ENCODE data around the gene TUBA1C.

The TUBA1C gene

GRCh38 chr12:49294086-49294803 lies 29.4 kb downstream of the TUBA1C start:
- Histone ChIP-seq H3K27me3 (ENCODE audit: control insufficient read depth, insufficient read depth, low read length) (peaks cover 58% of the 10 kb centered on the region), H3K4me1 (ENCODE audit: control insufficient read depth, insufficient read depth, low read length) (peaks cover 48% of the 10 kb centered on the region), H3K4me3 (ENCODE audit: low read length) (no peak overlapping the region)

GRCh38 chr12:49294804-49295081 lies 29.9 kb downstream of the TUBA1C start:
- Histone ChIP-seq H3K27me3 (ENCODE audit: control insufficient read depth, insufficient read depth, low read length) (peaks cover 58% of the 10 kb centered on the region), H3K4me1 (ENCODE audit: control insufficient read depth, insufficient read depth, low read length) (peaks cover 48% of the 10 kb centered on the region)

More at GRCh38 chr12:49294086-49294803, 29.4 kb downstream of the TUBA1C start:
- Histone ChIP-seq H3K36me3 (ENCODE audit: control insufficient read depth, insufficient read depth, low read length) (no peaks in the 10 kb centered on the region), H3K9me3 (ENCODE audit: control insufficient read depth, low read length) (no peaks in the 10 kb centered on the region), H3K9ac (ENCODE audit: low read length) (peak overlapping the region; percentile 15)

GRCh38 chr12:49295082-49295936 lies 30.4 kb downstream of the TUBA1C start, which contains the start of gene PRPH:
Gene PRPH (plus strand): TSS chr12:49295147. CDS start chr12:49295201, 54 bp downstream.
- Histone ChIP-seq H3K9me3 (ENCODE audit: control insufficient read depth, low read length) (no peaks in the 10 kb centered on the region), H3K27me3 (ENCODE audit: control insufficient read depth, insufficient read depth, low read length) (peaks cover 58% of the 10 kb centered on the region), H3K4me1 (ENCODE audit: control insufficient read depth, insufficient read depth, low read length) (peaks cover 48% of the 10 kb centered on the region), H3K36me3 (ENCODE audit: control insufficient read depth, insufficient read depth, low read length) (no peaks in the 10 kb centered on the region), H3K9ac (ENCODE audit: low read length) (peak within 1 kb of the TSS; percentile 15), H3K4me3 (ENCODE audit: low read length) (no peak within 1 kb of the TSS)

More at GRCh38 chr12:49294804-49295081, 29.9 kb downstream of the TUBA1C start:
- no peaks in the 10 kb centered on the region for H3K9me3 ChIP-seq (ENCODE audit: control insufficient read depth, low read length)
- H3K4me3 ChIP-seq (ENCODE audit: low read length) = no peak overlapping the region
- H3K36me3 ChIP-seq (ENCODE audit: control insufficient read depth, insufficient read depth, low read length) = no peaks in the 10 kb centered on the region
- no peak overlapping the region for H3K9ac ChIP-seq (ENCODE audit: low read length)

- Histone ChIP-seq H3K4me3 (ENCODE audit: low read length) (no peak overlapping the region), H3K9me3 (ENCODE audit: control insufficient read depth, low read length) (no peaks in the 10 kb centered on the region), H3K36me3 (ENCODE audit: control insufficient read depth, insufficient read depth, low read length) (no peaks in the 10 kb centered on the region), H3K4me1 (ENCODE audit: control insufficient read depth, insufficient read depth, low read length) (peaks cover 48% of the 10 kb centered on the region), H3K27me3 (ENCODE audit: control insufficient read depth, insufficient read depth, low read length) (peaks cover 59% of the 10 kb centered on the region), H3K9ac (ENCODE audit: low read length) (no peak overlapping the region)
Observed at GRCh38 chr12:49296034-49296835, 31.4 kb downstream of the TUBA1C start.

GRCh38 chr12:49296836-49297694 lies 32.2 kb downstream of the TUBA1C start:
- H3K9me3 ChIP-seq (ENCODE audit: control insufficient read depth, low read length) = no peaks in the 10 kb centered on the region
- no peaks in the 10 kb centered on the region for H3K36me3 ChIP-seq (ENCODE audit: control insufficient read depth, insufficient read depth, low read length)
- peaks cover 61% of the 10 kb centered on the region for H3K27me3 ChIP-seq (ENCODE audit: control insufficient read depth, insufficient read depth, low read length)
- no peak overlapping the region for H3K4me3 ChIP-seq (ENCODE audit: low read length)
- H3K4me1 ChIP-seq (ENCODE audit: control insufficient read depth, insufficient read depth, low read length) = peaks cover 48% of the 10 kb centered on the region
- no peak overlapping the region for H3K9ac ChIP-seq (ENCODE audit: low read length)

- Histone ChIP-seq H3K36me3 (ENCODE audit: control insufficient read depth, insufficient read depth, low read length) (no peaks in the 10 kb centered on the region), H3K4me1 (ENCODE audit: control insufficient read depth, insufficient read depth, low read length) (peaks cover 43% of the 10 kb centered on the region), H3K9me3 (ENCODE audit: control insufficient read depth, low read length) (no peaks in the 10 kb centered on the region), H3K27me3 (ENCODE audit: control insufficient read depth, insufficient read depth, low read length) (peaks cover 61% of the 10 kb centered on the region), H3K9ac (ENCODE audit: low read length) (no peak overlapping the region), H3K4me3 (ENCODE audit: low read length) (no peak overlapping the region)
Observed at GRCh38 chr12:49297695-49298060, 32.8 kb downstream of the TUBA1C start.

GRCh38 chr12:49298160-49298559 lies 33.3 kb downstream of the TUBA1C start:
- H3K36me3 ChIP-seq (ENCODE audit: control insufficient read depth, insufficient read depth, low read length) = no peaks in the 10 kb centered on the region
- no peak overlapping the region for H3K4me3 ChIP-seq (ENCODE audit: low read length)
- H3K4me1 ChIP-seq (ENCODE audit: control insufficient read depth, insufficient read depth, low read length) = peaks cover 38% of the 10 kb centered on the region
- no peak overlapping the region for H3K9ac ChIP-seq (ENCODE audit: low read length)
- no peaks in the 10 kb centered on the region for H3K9me3 ChIP-seq (ENCODE audit: control insufficient read depth, low read length)
- peaks cover 64% of the 10 kb centered on the region for H3K27me3 ChIP-seq (ENCODE audit: control insufficient read depth, insufficient read depth, low read length)

GRCh38 chr12:49301760-49302159 lies 36.9 kb downstream of the TUBA1C start:
- H3K9ac ChIP-seq (ENCODE audit: low read length) = no peak overlapping the region
- H3K36me3 ChIP-seq (ENCODE audit: control insufficient read depth, insufficient read depth, low read length) = no peaks in the 10 kb centered on the region
- H3K4me3 ChIP-seq (ENCODE audit: low read length) = no peak overlapping the region
- no peaks in the 10 kb centered on the region for H3K9me3 ChIP-seq (ENCODE audit: control insufficient read depth, low read length)
- peaks cover 11% of the 10 kb centered on the region for H3K4me1 ChIP-seq (ENCODE audit: control insufficient read depth, insufficient read depth, low read length)
- H3K27me3 ChIP-seq (ENCODE audit: control insufficient read depth, insufficient read depth, low read length) = peaks cover 28% of the 10 kb centered on the region

- H3K9me3 ChIP-seq (ENCODE audit: control insufficient read depth, low read length) = no peaks in the 10 kb centered on the region
- no peaks in the 10 kb centered on the region for H3K36me3 ChIP-seq (ENCODE audit: control insufficient read depth, insufficient read depth, low read length)
- H3K4me3 ChIP-seq (ENCODE audit: low read length) = no peak overlapping the region
- H3K4me1 ChIP-seq (ENCODE audit: control insufficient read depth, insufficient read depth, low read length) = no peaks in the 10 kb centered on the region
- H3K27me3 ChIP-seq (ENCODE audit: control insufficient read depth, insufficient read depth, low read length) = peaks cover 7% of the 10 kb centered on the region
- no peak overlapping the region for H3K9ac ChIP-seq (ENCODE audit: low read length)
Observed at GRCh38 chr12:49304161-49304560, 39.3 kb downstream of the TUBA1C start.

GRCh38 chr12:49305762-49306510 lies 41.1 kb downstream of the TUBA1C start:
- H3K9me3 ChIP-seq (ENCODE audit: control insufficient read depth, low read length) = no peaks in the 10 kb centered on the region
- H3K36me3 ChIP-seq (ENCODE audit: control insufficient read depth, insufficient read depth, low read length) = no peaks in the 10 kb centered on the region
- H3K4me3 ChIP-seq (ENCODE audit: low read length) = no peak overlapping the region
- peaks cover 7% of the 10 kb centered on the region for H3K27me3 ChIP-seq (ENCODE audit: control insufficient read depth, insufficient read depth, low read length)
- no peaks in the 10 kb centered on the region for H3K4me1 ChIP-seq (ENCODE audit: control insufficient read depth, insufficient read depth, low read length)
- no peak overlapping the region for H3K9ac ChIP-seq (ENCODE audit: low read length)

GRCh38 chr12:49309386-49309785 lies 44.5 kb downstream of the TUBA1C start:
- Histone ChIP-seq H3K27me3 (ENCODE audit: control insufficient read depth, insufficient read depth, low read length) (no peaks in the 10 kb centered on the region), H3K36me3 (ENCODE audit: control insufficient read depth, insufficient read depth, low read length) (no peaks in the 10 kb centered on the region)

More at GRCh38 chr12:49309386-49309785, 44.5 kb downstream of the TUBA1C start:
- Histone ChIP-seq H3K4me3 (ENCODE audit: low read length) (no peak overlapping the region), H3K9ac (ENCODE audit: low read length) (no peak overlapping the region), H3K4me1 (ENCODE audit: control insufficient read depth, insufficient read depth, low read length) (no peaks in the 10 kb centered on the region), H3K9me3 (ENCODE audit: control insufficient read depth, low read length) (no peaks in the 10 kb centered on the region)

Measured in mucosa of stomach (tissue), 1 donor.